Glomerular visceral epithelial cell (primary cell): ENCODE results near the gene CHMP4B.

Experiments used
- DNase-seq: peaks from one replicate; pipeline ENCODE4 v3.0.0-alpha.2; 2016; ENCODE audit errors: extremely low spot score

Gene CHMP4B

GRCh38 chr20:33839591-33839990 lies 28.4 kb downstream of the CHMP4B start:
- DNase-seq, result no peak

- no peak for DNase-seq
Measured at GRCh38 chr20:33840160-33840559, 29.0 kb downstream of the CHMP4B start.

GRCh38 chr20:33840759-33841435 lies 29.7 kb downstream of the CHMP4B start:
- DNase-seq, result no peak

- DNase-seq, result no peak
Measured at GRCh38 chr20:33841436-33841799, 30.3 kb downstream of the CHMP4B start.

GRCh38 chr20:33842346-33842745 lies 31.2 kb downstream of the CHMP4B start:
- no peak for DNase-seq

GRCh38 chr20:33843050-33843449 lies 31.9 kb downstream of the CHMP4B start:
- no peak for DNase-seq

GRCh38 chr20:33843854-33844253 lies 32.7 kb downstream of the CHMP4B start:
- DNase-seq, result no peak

GRCh38 chr20:33846291-33846935 lies 35.3 kb downstream of the CHMP4B start:
- no peak for DNase-seq

GRCh38 chr20:33847006-33847405 lies 35.9 kb downstream of the CHMP4B start:
- DNase-seq, result no peak

GRCh38 chr20:33848391-33848790 lies 37.2 kb downstream of the CHMP4B start:
- no peak for DNase-seq

GRCh38 chr20:33850159-33850558 lies 39.0 kb downstream of the CHMP4B start:
- no peak for DNase-seq

GRCh38 chr20:33851842-33852466 lies 40.8 kb downstream of the CHMP4B start:
- peak; percentile 17 for DNase-seq

GRCh38 chr20:33852626-33853506 lies 41.7 kb downstream of the CHMP4B start:
- no peak for DNase-seq

- no peak for DNase-seq
Measured at GRCh38 chr20:33853507-33853813, 42.3 kb downstream of the CHMP4B start.

- DNase-seq, result no peak
Measured at GRCh38 chr20:33857722-33858563, 46.8 kb downstream of the CHMP4B start.

- no peak for DNase-seq
Measured at GRCh38 chr20:33858666-33859065, 47.5 kb downstream of the CHMP4B start.

- DNase-seq, result no peak
Measured at GRCh38 chr20:33859157-33859695, 48.1 kb downstream of the CHMP4B start.

- no peak for DNase-seq
Measured at GRCh38 chr20:33859751-33860150, 48.6 kb downstream of the CHMP4B start.

- no peak for DNase-seq
Measured at GRCh38 chr20:33861458-33861857, 50.3 kb downstream of the CHMP4B start.

GRCh38 chr20:33862709-33863403 lies 51.7 kb downstream of the CHMP4B start:
- DNase-seq, result peak; percentile 52
